ENCODE measurements around the gene DCAF17.

DCAF17 gene

GRCh38 chr2:171406044-171406443 is 28.0 kb upstream of the DCAF17 start:
- CTCF ChIA-PET: interaction anchor here (0.6 to 1.5 kb wide), 2 partner anchors 10 to 443 kb away, joined by 6 read pairs; no protein-coding TSS in a partner anchor
- Histone ChIP-seq H3K4me3 (ENCODE audit: low read depth, low read length) (no peak overlapping the region), H3K27ac (ENCODE audit: extremely low read depth, low read depth, low read length) (no peak overlapping the region), H3K9me3 (ENCODE audit: control insufficient read depth, insufficient read depth, low read depth, low read length) (no peaks in the 10 kb centered on the region), H3K4me1 (ENCODE audit: control insufficient read depth, insufficient read depth, low read length) (peaks cover 6% of the 10 kb centered on the region), H3K36me3 (ENCODE audit: control insufficient read depth in 2 of 2, insufficient read depth in 1 of 2, low read length in 2 of 2) (no peaks in the 10 kb centered on the region)
- no peak for TF ChIP-seq ZNF561 (tag by site-specific recombination; IDR thresholded peaks at IDR 0.05; ENCODE audit: borderline replicate concordance)
- no peak for TF ChIP-seq MZF1 (tag by site-specific recombination; IDR thresholded peaks at IDR 0.05; ENCODE audit: borderline replicate concordance)
- TF ChIP-seq ZBTB10 (tag by site-specific recombination; IDR thresholded peaks at IDR 0.05): no peak
- no peak for TF ChIP-seq ZBTB6 (tag by site-specific recombination; IDR thresholded peaks at IDR 0.05)
- TF ChIP-seq ZNF16 (tag by site-specific recombination; IDR thresholded peaks at IDR 0.05; ENCODE audit: low read depth): no peak
- TF ChIP-seq ZNF768 (tag by site-specific recombination; IDR thresholded peaks at IDR 0.05): no peak
- TF ChIP-seq CTCF (tag by site-specific recombination; IDR thresholded peaks at IDR 0.05): no peak
- no peak for TF ChIP-seq ZNF248 (tag by site-specific recombination; IDR thresholded peaks at IDR 0.05)
- TF ChIP-seq RBAK (tag by site-specific recombination; IDR thresholded peaks at IDR 0.05): no peak
- TF ChIP-seq ZNF148 (tag by site-specific recombination; IDR thresholded peaks at IDR 0.05; ENCODE audit: borderline replicate concordance): no peak
- no peak for TF ChIP-seq KLF1 (tag by site-specific recombination; IDR thresholded peaks at IDR 0.05)
- no peak for TF ChIP-seq ZNF624 (tag by site-specific recombination; IDR thresholded peaks at IDR 0.05)
- TF ChIP-seq MYNN (tag by site-specific recombination; IDR thresholded peaks at IDR 0.05; ENCODE audit: borderline replicate concordance): no peak
- TF ChIP-seq FEZF1 (tag by site-specific recombination; IDR thresholded peaks at IDR 0.05): no peak
- TF ChIP-seq AEBP2 (tag by site-specific recombination; IDR thresholded peaks at IDR 0.05; ENCODE audit: borderline replicate concordance): no peak
- TF ChIP-seq ZNF157 (tag by site-specific recombination; IDR thresholded peaks at IDR 0.05): no peak
- no peak for TF ChIP-seq SETDB1 (IDR thresholded peaks at IDR 0.05; ENCODE audit: insufficient read length, low read length)
- TF ChIP-seq ZNF704 (tag by site-specific recombination; IDR thresholded peaks at IDR 0.05): no peak
- POLR2A ChIA-PET: no interaction called here

All from HEK293 (cell line).